ENCODE results near the gene CHD6.
A peak's percentile ranks its signal among the peaks of the same experiment; 100 is the strongest.

CHD6 gene

GRCh38 chr20:41530923-41531322, 87.3 kb downstream of the CHD6 start:
- no peak for TF ChIP-seq CTCF (conservative IDR thresholded peaks at IDR 0.05; ENCODE audit: low read depth, low read length)
- no peak overlapping the region for H3K4me3 ChIP-seq (ENCODE audit: low read length)
- DNase-seq (ENCODE audit: low read depth): no peak

GRCh38 chr20:41526327-41526726, 91.8 kb downstream of the CHD6 start:
- TF ChIP-seq CTCF (conservative IDR thresholded peaks at IDR 0.05; ENCODE audit: low read depth, low read length): no peak
- no peak for DNase-seq (ENCODE audit: low read depth)
- H3K4me3 ChIP-seq (ENCODE audit: low read length): no peak overlapping the region

- no peak overlapping the region for H3K4me3 ChIP-seq (ENCODE audit: low read length)
- DNase-seq (ENCODE audit: low read depth): peak; percentile 26
These were observed 93.1 kb downstream of the CHD6 start for GRCh38 chr20:41524980-41525613.

GRCh38 chr20:41523857-41524256, 94.3 kb downstream of the CHD6 start:
- TF ChIP-seq CTCF (conservative IDR thresholded peaks at IDR 0.05; ENCODE audit: low read depth, low read length): no peak
- H3K4me3 ChIP-seq (ENCODE audit: low read length): no peak overlapping the region
- DNase-seq (ENCODE audit: low read depth): no peak

More at GRCh38 chr20:41524980-41525613, 93.1 kb downstream of the CHD6 start:
- TF ChIP-seq CTCF (conservative IDR thresholded peaks at IDR 0.05; ENCODE audit: low read depth, low read length): no peak

GRCh38 chr20:41513829-41514228, 104.3 kb downstream of the CHD6 start:
- H3K4me3 ChIP-seq (ENCODE audit: low read length): no peak overlapping the region
- DNase-seq (ENCODE audit: low read depth): no peak
- TF ChIP-seq CTCF (conservative IDR thresholded peaks at IDR 0.05; ENCODE audit: low read depth, low read length): no peak

GRCh38 chr20:41512624-41513023, 105.6 kb downstream of the CHD6 start:
- DNase-seq (ENCODE audit: low read depth): no peak
- TF ChIP-seq CTCF (conservative IDR thresholded peaks at IDR 0.05; ENCODE audit: low read depth, low read length): no peak

GRCh38 chr20:41510847-41511450, 107.2 kb downstream of the CHD6 start:
- no peak for TF ChIP-seq CTCF (conservative IDR thresholded peaks at IDR 0.05; ENCODE audit: low read depth, low read length)
- H3K4me3 ChIP-seq (ENCODE audit: low read length): no peak overlapping the region
- no peak for DNase-seq (ENCODE audit: low read depth)

More at GRCh38 chr20:41512624-41513023, 105.6 kb downstream of the CHD6 start:
- no peak overlapping the region for H3K4me3 ChIP-seq (ENCODE audit: low read length)
